HCT116 (cell line): ENCODE results near the gene ERVH48-1. TPM values are rescaled to one million over a fixed set of nuclear protein-coding genes. Genes with fewer than 3 reads are reported as not detected.

Source experiments
- ATAC-seq: fragments of 200-7000 bp; cut with Tn5 transposase; 2 replicates; pipeline ENCODE4 v1.9.1; 2020; ENCODE audit warnings: mild to moderate bottlenecking, moderate library complexity
- BruUV-seq: library from RNA; stranded (reverse); fragments of 400-500 nt; replicated peaks from 2 replicates; lab custom pipeline; 2021; lab: Mats Ljungman, UMichigan
- CTCF ChIA-PET: fragments of 300-600 bp; sonication (Branson Sonifier 250); formaldehyde crosslinking; loops from one replicate; lab custom pipeline; 2021; ENCODE audit warnings: antibody characterized with exemption; lab: Charles Lee
- POLR2A ChIA-PET: fragments of 300-600, 350-600 bp; sonication (Branson Sonifier 250); formaldehyde crosslinking; loops from one replicate; lab custom pipeline; 2021; ENCODE audit warnings: antibody characterized with exemption; lab: Charles Lee
- RAD21 ChIA-PET, 2 experiments: fragments of 300-600 bp; sonication (Branson Sonifier 250); formaldehyde crosslinking; loops; one replicate each; lab custom pipeline; 2023; ENCODE audit warnings: low total read pairs in 2 of 2; ENCODE audit not compliant: uncharacterized antibody in 2 of 2, unreplicated experiment in 2 of 2, low non-redundant PET in 1 of 2; lab: Charles Lee
- DNase-seq: peaks from one replicate; pipeline ENCODE4 v3.0.0-alpha.2; 2010; ENCODE audit warnings: low read depth, low spot score
- H2AFZ ChIP-seq: fragments of 200-600 bp; shearing (Covaris generic), sonication (generic); 2 replicates; pipeline ENCODE4 v1.6.1; 2017; ENCODE audit warnings: low read depth, mixed run types, mixed read lengths, antibody characterized with exemption, low read length; ENCODE audit not compliant: poor library complexity, severe bottlenecking
- H3K27ac ChIP-seq: 2 replicates; pipeline ENCODE4 v1.5.1; 2012; ENCODE audit warnings: low read depth, low read length
- H3K27me3 ChIP-seq: fragments of 200-600 bp; sonication (generic); 2 replicates; pipeline ENCODE4 v1.6.1; 2016; ENCODE audit warnings: mixed run types, low read length, mixed read lengths; ENCODE audit not compliant: insufficient read depth
- H3K36me3 ChIP-seq, 2 experiments: fragments of 200-500 bp in 1 of 2; fragments of 200-600 bp in 1 of 2; sonication (Bioruptor generic) in 1 of 2; sonication (generic) in 1 of 2; 2 replicates each; pipeline versions ENCODE4 v1.5.1 to v1.6.1; 2014 to 2016; ENCODE audit warnings: low read length in 2 of 2, inconsistent platforms in 1 of 2, mixed read lengths in 1 of 2, mixed run types in 1 of 2; ENCODE audit not compliant: insufficient read depth in 2 of 2, control insufficient read depth in 1 of 2
- H3K4me1 ChIP-seq, 2 experiments: fragments of 200-600 bp in 1 of 2; sonication (generic) in 1 of 2; 2 replicates each; pipeline versions ENCODE4 v1.5.1 to v1.6.1; 2012 to 2017; ENCODE audit warnings: low read length in 2 of 2, inconsistent platforms in 1 of 2, mild to moderate bottlenecking in 1 of 2, mixed read lengths in 1 of 2, mixed run types in 1 of 2, moderate library complexity in 1 of 2; ENCODE audit not compliant: insufficient read depth in 2 of 2, control insufficient read depth in 1 of 2
- H3K4me2 ChIP-seq: fragments of 200-600 bp; sonication (generic); 2 replicates; pipeline ENCODE4 v1.6.1; 2017; ENCODE audit warnings: mixed run types, low read length, mixed read lengths
- H3K4me3 ChIP-seq, 2 experiments: fragments of 200-600 bp in 1 of 2; sonication (generic) in 1 of 2; replicated peaks in 1 of 2; 2 replicates each; pipeline ENCODE4 v1.5.1; 2011 to 2016; ENCODE audit warnings: low read length in 2 of 2, control low read depth in 1 of 2, low read depth in 1 of 2, mild to moderate bottlenecking in 1 of 2, mixed read lengths in 1 of 2, mixed run types in 1 of 2
- H3K79me2 ChIP-seq: fragments of 200-600 bp; sonication (generic); 2 replicates; pipeline ENCODE4 v1.6.1; 2017; ENCODE audit warnings: mild to moderate bottlenecking, mixed run types, low read length, moderate library complexity, mixed read lengths; ENCODE audit not compliant: insufficient read depth
- H3K9ac ChIP-seq: fragments of 200-600 bp; sonication (generic); 2 replicates; pipeline ENCODE4 v1.6.1; 2016; ENCODE audit warnings: low read length, mixed read lengths
- H3K9me2 ChIP-seq: fragments of 200-600 bp; sonication (generic), shearing (Covaris generic); 2 replicates; pipeline ENCODE4 v1.6.1; 2017; ENCODE audit warnings: mixed run types, mild to moderate bottlenecking, moderate library complexity; ENCODE audit not compliant: insufficient read depth
- H3K9me3 ChIP-seq, 2 experiments: fragments of 200-500 bp in 1 of 2; fragments of 200-600 bp in 1 of 2; sonication (Bioruptor generic) in 1 of 2; sonication (generic) in 1 of 2; 2 replicates each; pipeline ENCODE4 v1.6.1; 2014 to 2017; ENCODE audit warnings: low read length in 2 of 2, mixed read lengths in 2 of 2, inconsistent platforms in 1 of 2, low read depth in 1 of 2, mild to moderate bottlenecking in 1 of 2, mixed run types in 1 of 2, moderate library complexity in 1 of 2; ENCODE audit not compliant: control insufficient read depth in 1 of 2, insufficient read depth in 1 of 2
- H4K20me1 ChIP-seq: fragments of 200-600 bp; sonication (generic), shearing (Covaris generic); 2 replicates; pipeline ENCODE4 v1.6.1; 2017; ENCODE audit warnings: mixed run types, mild to moderate bottlenecking, moderate library complexity; ENCODE audit not compliant: insufficient read depth
- EGR1 ChIP-seq: IDR thresholded peaks from 2 replicates; pipeline ENCODE4 v1.6.1; 2012; ENCODE audit warnings: low read depth
- ELF1 ChIP-seq: IDR thresholded peaks from 2 replicates; pipeline ENCODE4 v1.6.1; 2012; ENCODE audit warnings: low read depth, borderline replicate concordance
- EZH2 ChIP-seq: fragments of 200-600 bp; sonication (generic); IDR thresholded peaks from 2 replicates; pipeline ENCODE4 v1.6.1; 2017; ENCODE audit warnings: antibody characterized with exemption, mixed run types
- EZH2phosphoT487 ChIP-seq: fragments of 200-600 bp; IDR thresholded peaks from 2 replicates; pipeline ENCODE4 v1.6.1; 2018; ENCODE audit warnings: antibody characterized with exemption, borderline replicate concordance
- POLR2A ChIP-seq: IDR thresholded peaks from 2 replicates; pipeline ENCODE4 v1.7.0; 2011; ENCODE audit warnings: borderline replicate concordance; ENCODE audit not compliant: insufficient read depth, insufficient read length; ENCODE audit errors: extremely low read depth
- SIN3A ChIP-seq: IDR thresholded peaks from 2 replicates; pipeline ENCODE4 v1.6.1; 2012; ENCODE audit warnings: low read depth
- SP1 ChIP-seq: IDR thresholded peaks from 2 replicates; pipeline ENCODE4 v1.6.1; 2012; ENCODE audit warnings: low read depth
- TCF7L2 ChIP-seq: IDR thresholded peaks from 2 replicates; pipeline ENCODE4 v1.7.0; 2011; ENCODE audit warnings: borderline replicate concordance, inconsistent platforms; ENCODE audit not compliant: insufficient read depth, insufficient read length; ENCODE audit errors: extremely low read depth
- YY1 ChIP-seq: IDR thresholded peaks from 2 replicates; pipeline ENCODE4 v1.6.1; 2011; ENCODE audit warnings: low read length, low read depth, moderate library complexity, mild to moderate bottlenecking; ENCODE audit not compliant: insufficient replicate concordance; ENCODE audit errors: extremely low read depth
- ZNF274 ChIP-seq: fragments of 200-500 bp; sonication (Bioruptor generic); IDR thresholded peaks from 2 replicates; pipeline ENCODE4 v1.6.1; 2014; ENCODE audit warnings: mild to moderate bottlenecking, low read depth, low read length, inconsistent platforms
- intact Hi-C: fragments of 100-400 bp; cut with micrococcal nuclease; formaldehyde crosslinking; loops from 2 replicates; pipeline ENCODE4 v1.10.0; 2022
- total RNA-seq: library from RNA; stranded (reverse); gene quantifications from one replicate; pipeline ENCODE4 v1.2.1, GENCODE V29; 2021; ENCODE audit not compliant: unreplicated experiment
- TF ChIP-seq, protein P1 (sequence below), 3 experiments: fragments of 200-600 bp in 1 of 3; sonication (generic) in 1 of 3; IDR thresholded peaks in 2 of 3; conservative IDR thresholded peaks in 1 of 3; 2 replicates each; pipeline ENCODE4 v1.5.1; 2012 to 2017; ENCODE audit warnings: low read depth in 2 of 3, low read length in 2 of 3, antibody characterized with exemption in 1 of 3, borderline replicate concordance in 1 of 3, control low read depth in 1 of 3, mild to moderate bottlenecking in 1 of 3, mixed read lengths in 1 of 3, mixed run types in 1 of 3, moderate library complexity in 1 of 3; ENCODE audit not compliant: insufficient read depth in 1 of 3
- TF ChIP-seq, protein P2 (sequence below): IDR thresholded peaks from 2 replicates; pipeline ENCODE4 v1.6.1; 2012

The ERVH48-1 gene
- total RNA-seq, 1 experiment from 2014 or later = not detected

DNA sequence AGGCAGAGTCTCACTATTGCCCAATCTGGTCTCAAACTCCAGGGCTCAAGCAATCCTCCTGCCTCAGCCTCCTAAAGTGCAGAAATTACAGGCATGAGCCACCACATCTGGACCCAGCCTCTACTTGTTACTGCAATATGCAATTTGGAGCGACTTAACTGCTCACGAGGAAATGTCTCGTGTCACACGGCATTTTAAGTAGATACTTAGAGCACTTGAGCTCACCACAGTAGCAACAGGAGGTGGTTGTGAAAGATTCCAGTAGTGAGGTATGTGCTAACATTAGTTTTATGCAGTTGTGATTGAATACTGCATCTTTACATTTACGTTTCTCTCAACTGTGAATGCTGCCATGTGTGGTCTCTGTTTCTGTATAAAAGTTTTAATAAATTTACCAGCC lies 38.1 kb downstream of the ERVH48-1 start (continued):
- TF ChIP-seq EZH2 = no peak
- TF ChIP-seq, protein P1, sequence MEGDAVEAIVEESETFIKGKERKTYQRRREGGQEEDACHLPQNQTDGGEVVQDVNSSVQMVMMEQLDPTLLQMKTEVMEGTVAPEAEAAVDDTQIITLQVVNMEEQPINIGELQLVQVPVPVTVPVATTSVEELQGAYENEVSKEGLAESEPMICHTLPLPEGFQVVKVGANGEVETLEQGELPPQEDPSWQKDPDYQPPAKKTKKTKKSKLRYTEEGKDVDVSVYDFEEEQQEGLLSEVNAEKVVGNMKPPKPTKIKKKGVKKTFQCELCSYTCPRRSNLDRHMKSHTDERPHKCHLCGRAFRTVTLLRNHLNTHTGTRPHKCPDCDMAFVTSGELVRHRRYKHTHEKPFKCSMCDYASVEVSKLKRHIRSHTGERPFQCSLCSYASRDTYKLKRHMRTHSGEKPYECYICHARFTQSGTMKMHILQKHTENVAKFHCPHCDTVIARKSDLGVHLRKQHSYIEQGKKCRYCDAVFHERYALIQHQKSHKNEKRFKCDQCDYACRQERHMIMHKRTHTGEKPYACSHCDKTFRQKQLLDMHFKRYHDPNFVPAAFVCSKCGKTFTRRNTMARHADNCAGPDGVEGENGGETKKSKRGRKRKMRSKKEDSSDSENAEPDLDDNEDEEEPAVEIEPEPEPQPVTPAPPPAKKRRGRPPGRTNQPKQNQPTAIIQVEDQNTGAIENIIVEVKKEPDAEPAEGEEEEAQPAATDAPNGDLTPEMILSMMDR (IDR thresholded peaks at IDR 0.05 in 2 of 3, conservative IDR thresholded peaks at IDR 0.05 in 1 of 3; ENCODE audit: borderline replicate concordance in 1 of 3, insufficient read depth in 1 of 3, low read depth in 2 of 3, low read length in 2 of 3) = no peak

DNA sequence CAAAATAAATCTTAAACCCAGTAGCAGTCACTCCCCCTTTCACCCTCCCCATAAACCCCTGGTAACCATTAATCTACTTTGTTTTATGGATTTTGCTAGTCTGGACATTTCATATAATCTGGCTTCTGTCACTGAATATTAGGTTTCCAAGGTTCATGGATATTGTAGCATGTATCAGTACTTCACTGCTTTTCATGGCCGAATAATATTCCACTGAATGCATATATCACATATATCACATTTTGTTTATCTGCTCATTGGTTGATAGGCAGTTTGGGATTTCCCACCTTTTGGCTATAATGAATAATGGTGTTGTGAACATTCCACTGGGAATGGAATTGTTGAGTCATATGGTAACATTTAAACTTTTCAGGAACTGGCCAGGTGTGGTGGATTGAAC lies 41.5 kb downstream of the ERVH48-1 start:
- Histone ChIP-seq H3K4me2 (no peak overlapping the region), H3K27me3 (no peaks in the 10 kb centered on the region), H3K9ac (no peak overlapping the region), H3K4me3 (no peak overlapping the region), H3K9me3 (no peaks in the 10 kb centered on the region; a peak in 1 of 4 replicates), H3K79me2 (peaks cover 18% of the 10 kb centered on the region), H3K27ac (no peak overlapping the region), H3K4me1 (peaks cover 7 to 12% of the 10 kb centered on the region in 2 experiments), H4K20me1 (no peaks in the 10 kb centered on the region), H3K36me3 (0 out of 4 replicates have a peak, but pooled peaks cover 0 to 4% of the 10 kb centered on the region in 2 experiments), H2AFZ (no peak overlapping the region), H3K9me2 (no peaks in the 10 kb centered on the region)
- ChIA-PET RAD21 (no interaction called here), CTCF (no interaction called here), POLR2A (no interaction called here)
- BruUV-seq = no TSS peak
- DNase-seq (no peak), ATAC-seq (no peak)
- TF ChIP-seq SP1 (no peak), EGR1 (no peak), ZNF274 (no peak), ELF1 (no peak), POLR2A (no peak), EZH2phosphoT487 (no peak), YY1 (no peak), SIN3A (no peak), TCF7L2 (no peak)
- TF ChIP-seq, protein P2, sequence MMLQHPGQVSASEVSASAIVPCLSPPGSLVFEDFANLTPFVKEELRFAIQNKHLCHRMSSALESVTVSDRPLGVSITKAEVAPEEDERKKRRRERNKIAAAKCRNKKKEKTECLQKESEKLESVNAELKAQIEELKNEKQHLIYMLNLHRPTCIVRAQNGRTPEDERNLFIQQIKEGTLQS = no peak
- intact Hi-C loops = no loop called here
